Hematopoietic multipotent progenitor cell treated with erythropoietin and hydrocortisone succinate and interleukin-3 and kit ligand, for 8 days (in vitro differentiated cells): ENCODE measurements around the gene ZFR.
"Not testable (repeated sequence)": the region's sequence is repeated elsewhere in the genome, so short reads cannot be mapped to it uniquely, and the experiment has no call there.

ENCODE experiments used
- DNase-seq: peaks from one replicate; pipeline ENCODE4 v3.0.0-alpha.2; 2015

Gene ZFR

GRCh38 chr5:32355686-32356085 is 88.9 kb downstream of the ZFR start:
- no peak for DNase-seq

GRCh38 chr5:32353420-32353819 is 91.1 kb downstream of the ZFR start:
- no peak for DNase-seq

- DNase-seq, result no peak
Observed at GRCh38 chr5:32352685-32353084, 91.9 kb downstream of the ZFR start.

GRCh38 chr5:32346869-32347268 is 97.7 kb downstream of the ZFR start:
- DNase-seq, result no peak

- no peak for DNase-seq
Observed at GRCh38 chr5:32343058-32343672, 101.4 kb downstream of the ZFR start.

GRCh38 chr5:32342656-32343055 is 101.9 kb downstream of the ZFR start:
- no peak for DNase-seq

- DNase-seq, result no peak
Observed at GRCh38 chr5:32339878-32340277, 104.7 kb downstream of the ZFR start.

GRCh38 chr5:32339198-32339597 is 105.3 kb downstream of the ZFR start:
- DNase-seq, result peak; percentile 39

GRCh38 chr5:32332966-32333365 is 111.6 kb downstream of the ZFR start:
- DNase-seq, result no peak

GRCh38 chr5:32332361-32332760 is 112.2 kb downstream of the ZFR start:
- no peak for DNase-seq

GRCh38 chr5:32331935-32332274 is 112.6 kb downstream of the ZFR start:
- no peak for DNase-seq

GRCh38 chr5:32331217-32331934 is 113.2 kb downstream of the ZFR start:
- no peak for DNase-seq

- DNase-seq, result no peak
Observed at GRCh38 chr5:32330126-32330971, 114.2 kb downstream of the ZFR start.

- peak; percentile 81 for DNase-seq
Observed at GRCh38 chr5:32329395-32329834, 115.1 kb downstream of the ZFR start.

GRCh38 chr5:32326216-32326772 is 118.2 kb downstream of the ZFR start:
- no peak for DNase-seq

GRCh38 chr5:32325616-32326015 is 118.9 kb downstream of the ZFR start:
- DNase-seq, result no peak

- DNase-seq, result no peak
Observed at GRCh38 chr5:32325062-32325461, 119.5 kb downstream of the ZFR start.

- no peak for DNase-seq
Observed at GRCh38 chr5:32323741-32324140, 120.8 kb downstream of the ZFR start.

- no peak for DNase-seq
Observed at GRCh38 chr5:32322882-32323281, 121.7 kb downstream of the ZFR start.

GRCh38 chr5:32321787-32322186 is 122.8 kb downstream of the ZFR start:
- not testable (repeated sequence) for DNase-seq

- DNase-seq, result no peak
Observed at GRCh38 chr5:32320576-32320975, 124.0 kb downstream of the ZFR start.

- DNase-seq, result no peak
Observed at GRCh38 chr5:32319926-32320543, 124.5 kb downstream of the ZFR start.

- no peak for DNase-seq
Observed at GRCh38 chr5:32319392-32319791, 125.1 kb downstream of the ZFR start.
